ENCODE data around the gene DPP7. TPM values are rescaled to one million over a fixed set of nuclear protein-coding genes. Genes with fewer than 3 reads are reported as not detected.

DPP7 gene
- total and polyA plus RNA-seq, 4 experiments from 2014 or later: 135 to 362 (median 282) TPM

- H3K36me3 ChIP-seq (ENCODE audit: insufficient read depth, low read length): peaks cover 8% of the 10 kb centered on the region
- peak in 2 of 5 donors; percentile 19 to 40 for DNase-seq
- H3K27ac Mint-ChIP-seq: peak overlapping the region in 6 of 7 donors; percentile 27 to 78 (median 42)
- H3K27ac ChIP-seq (ENCODE audit: low read depth, low read length): peak overlapping the region; percentile 26
- no peaks in the 10 kb centered on the region for H3K27me3 Mint-ChIP-seq
- ChIA-PET CTCF (ENCODE audit: partially characterized antibody) (interaction anchor here (2.4 to 2.6 kb wide), 2 partner anchors 18 to 113 kb away, joined by 6 to 13 read pairs; partner anchors contain the start of gene RNF224), POLR2A (ENCODE audit: partially characterized antibody) (interaction anchor here (0.6 to 3.6 kb wide), 12 partner anchors 16 to 306 kb away, joined by 3 to 36 read pairs (median 4); partner anchors contain the start of genes MAN1B1, RABL6, RNF208 and SSNA1)
- H3K4me3 Mint-ChIP-seq: peak overlapping the region; percentile 39 to 78 (median 66)
- peaks cover 0 to 9% (median 2%) of the 10 kb centered on the region in 4 donors for H3K4me1 Mint-ChIP-seq
- intact Hi-C loops (cut with micrococcal nuclease): loop anchor here (1.0 kb wide), 1 partner anchor 18 kb away; no protein-coding TSS in a partner anchor
- peaks cover 0 to 13% of the 10 kb centered on the region in 2 donors for H3K36me3 Mint-ChIP-seq
- H3K9me3 ChIP-seq (ENCODE audit: control insufficient read depth in 1 of 2, low read length in 2 of 2): no peaks in the 10 kb centered on the region
- no peaks in the 10 kb centered on the region for H3K27me3 ChIP-seq (ENCODE audit: insufficient read depth, low read length)
- H3K9me3 Mint-ChIP-seq: no peaks in the 10 kb centered on the region
- H3K4me3 ChIP-seq (ENCODE audit: low read length in 2 of 2): no peak overlapping the region
- H3K4me1 ChIP-seq (ENCODE audit: insufficient read depth, low read length): peaks cover 16% of the 10 kb centered on the region
Observed at GRCh38 chr9:137113385-137114159, 961 bp downstream of the DPP7 start.

DNA sequence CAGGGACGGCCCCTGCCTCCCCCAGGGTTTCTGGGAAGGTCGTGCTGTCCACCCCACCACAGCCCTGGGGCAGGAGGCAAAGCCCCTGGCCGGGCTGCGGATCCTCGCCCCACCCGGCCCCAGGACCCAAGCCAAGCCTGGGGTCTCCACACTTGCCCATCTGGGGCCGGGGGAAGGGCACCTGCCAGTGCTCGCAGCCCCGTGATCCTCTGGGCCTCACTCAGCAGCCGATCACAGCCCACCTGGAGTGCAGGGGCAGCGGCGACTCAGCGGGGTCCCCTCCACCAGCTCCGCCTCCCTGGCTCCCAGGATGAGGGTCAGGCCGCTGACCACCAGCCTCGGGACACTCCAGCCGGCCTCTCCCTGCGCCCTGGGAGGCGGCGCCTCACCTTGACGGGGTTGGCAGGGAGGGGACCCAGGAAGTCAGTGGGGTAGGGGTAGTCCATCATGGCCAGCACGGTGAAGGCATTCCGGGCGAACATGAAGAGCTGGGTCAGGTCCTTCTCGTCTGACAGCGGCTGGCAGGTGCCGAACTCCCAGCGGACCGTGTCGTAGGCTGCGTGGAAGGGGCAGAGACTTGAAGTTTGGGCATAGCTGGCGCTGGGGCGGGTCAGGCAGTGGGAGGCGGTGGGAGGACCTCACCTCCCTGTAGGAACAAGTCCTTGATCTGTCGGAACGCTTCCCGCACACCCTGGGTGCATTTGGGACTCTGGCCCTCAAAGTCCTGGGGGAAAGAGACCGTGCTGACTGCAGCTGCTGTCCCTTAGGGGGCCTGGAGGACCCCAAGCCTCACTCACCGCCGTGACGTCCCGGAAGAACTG is 1.8 kb downstream of the DPP7 start:
- no peak overlapping the region for H3K4me3 ChIP-seq (ENCODE audit: low read length in 2 of 2)
- H3K36me3 Mint-ChIP-seq: peaks cover 0 to 15% of the 10 kb centered on the region in 2 donors
- DNase-seq: no peak
- no peaks in the 10 kb centered on the region for H3K27me3 ChIP-seq (ENCODE audit: insufficient read depth, low read length)
- peaks cover 16% of the 10 kb centered on the region for H3K4me1 ChIP-seq (ENCODE audit: insufficient read depth, low read length)
- H3K4me3 Mint-ChIP-seq: peak overlapping the region in 7 of 8 donors; percentile 61 to 78 (median 67)
- no peaks in the 10 kb centered on the region for H3K9me3 Mint-ChIP-seq
- H3K9me3 ChIP-seq (ENCODE audit: control insufficient read depth in 1 of 2, low read length in 2 of 2): no peaks in the 10 kb centered on the region
- ChIA-PET POLR2A (ENCODE audit: partially characterized antibody) (interaction anchor here (0.7 to 3.6 kb wide), 8 partner anchors 17 to 305 kb away, joined by 3 to 36 read pairs (median 6); partner anchors contain the start of genes MAN1B1, RABL6, TUBB4B and UAP1L1), CTCF (ENCODE audit: partially characterized antibody) (interaction anchor here (2.4 to 2.6 kb wide), 2 partner anchors 17 to 114 kb away, joined by 6 to 13 read pairs; partner anchors contain the start of gene RNF224)
- H3K27ac ChIP-seq (ENCODE audit: low read depth, low read length): peak overlapping the region; percentile 26
- H3K36me3 ChIP-seq (ENCODE audit: insufficient read depth, low read length): peaks cover 13% of the 10 kb centered on the region
- peaks cover 0 to 9% (median 2%) of the 10 kb centered on the region in 4 donors for H3K4me1 Mint-ChIP-seq
- no peaks in the 10 kb centered on the region for H3K27me3 Mint-ChIP-seq
- intact Hi-C loops (cut with micrococcal nuclease): no loop called here
- peak overlapping the region in 4 of 7 donors; percentile 50 to 82 (median 67) for H3K27ac Mint-ChIP-seq

DNA sequence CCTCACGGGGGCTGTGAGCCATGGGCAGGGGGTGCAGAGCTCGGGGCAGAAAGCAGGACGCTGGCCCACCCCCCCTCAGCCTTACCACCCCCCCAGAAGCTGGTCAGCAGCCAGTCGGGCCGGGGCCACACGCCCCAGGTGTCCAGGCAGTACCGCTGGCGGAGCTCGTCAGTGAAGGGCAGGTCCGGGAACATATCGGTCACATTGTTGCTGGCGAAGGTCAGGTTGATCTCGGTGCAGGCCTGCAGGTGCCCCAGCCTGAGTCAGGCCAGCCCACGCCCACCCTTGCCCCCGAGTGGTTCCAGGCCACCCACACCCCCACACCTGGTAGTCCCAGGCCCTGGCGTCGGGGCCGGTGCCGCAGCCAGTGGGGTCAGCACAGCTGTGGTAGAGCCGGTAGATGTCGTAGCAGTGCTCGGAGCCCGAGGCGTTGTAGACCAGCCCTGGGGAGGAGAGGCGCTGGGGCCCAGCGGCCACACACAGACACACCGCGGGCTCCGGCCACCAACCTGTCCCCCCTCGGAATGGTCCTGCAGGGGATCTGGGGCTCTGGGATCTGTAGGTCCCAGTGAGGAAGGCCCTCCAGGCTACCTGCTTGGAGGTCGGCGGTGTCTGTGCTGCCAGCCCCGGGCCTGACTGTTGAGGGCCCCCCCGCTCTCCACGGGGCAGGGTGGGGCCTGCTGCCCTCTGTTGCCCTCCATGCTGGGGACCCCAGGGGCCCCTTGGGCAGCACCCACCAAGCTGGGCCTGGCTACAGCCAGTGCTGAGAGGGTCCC is 2.6 kb downstream of the DPP7 start:
- Histone ChIP-seq H3K9me3 (ENCODE audit: control insufficient read depth in 1 of 2, low read length in 2 of 2) (no peaks in the 10 kb centered on the region), H3K4me1 (ENCODE audit: insufficient read depth, low read length) (peaks cover 16% of the 10 kb centered on the region), H3K27me3 (ENCODE audit: insufficient read depth, low read length) (no peaks in the 10 kb centered on the region), H3K27ac (ENCODE audit: low read depth, low read length) (no peak overlapping the region), H3K4me3 (ENCODE audit: low read length in 2 of 2) (no peak overlapping the region), H3K36me3 (ENCODE audit: insufficient read depth, low read length) (peaks cover 16% of the 10 kb centered on the region)
- Mint-ChIP-seq H3K9me3 (no peaks in the 10 kb centered on the region), H3K27ac (peak overlapping the region in 3 of 7 donors; percentile 29 to 61 (median 30)), H3K4me1 (peaks cover 0 to 9% (median 2%) of the 10 kb centered on the region in 4 donors), H3K4me3 (no peak overlapping the region), H3K36me3 (peaks cover 0 to 15% of the 10 kb centered on the region in 2 donors), H3K27me3 (no peaks in the 10 kb centered on the region)
- intact Hi-C loops (cut with micrococcal nuclease): no loop called here
- DNase-seq: no peak
- ChIA-PET CTCF (ENCODE audit: partially characterized antibody) (interaction anchor here (2.4 to 2.6 kb wide), 2 partner anchors 16 to 115 kb away, joined by 6 to 13 read pairs; partner anchors contain the start of gene RNF224), POLR2A (ENCODE audit: partially characterized antibody) (interaction anchor here (1.3 to 3.6 kb wide), 4 partner anchors 16 to 105 kb away, joined by 3 to 36 read pairs (median 16); partner anchors contain the start of gene MAN1B1)

- peaks cover 16% of the 10 kb centered on the region for H3K4me1 ChIP-seq (ENCODE audit: insufficient read depth, low read length)
- Mint-ChIP-seq H3K4me1 (peaks cover 0 to 9% (median 2%) of the 10 kb centered on the region in 4 donors), H3K27ac (peak overlapping the region in 3 of 7 donors; percentile 29 to 61 (median 30)), H3K4me3 (peak overlapping the region in 2 of 8 donors; percentile 47 to 57), H3K36me3 (peaks cover 0 to 15% of the 10 kb centered on the region in 2 donors), H3K9me3 (no peaks in the 10 kb centered on the region), H3K27me3 (no peaks in the 10 kb centered on the region)
- CTCF ChIA-PET (ENCODE audit: partially characterized antibody): interaction anchor here (2.6 kb wide), 1 partner anchor 116 kb away, joined by 6 read pairs; the partner anchor contains the start of gene RNF224
- POLR2A ChIA-PET (ENCODE audit: partially characterized antibody): interaction anchor here (1.3 kb wide), 1 partner anchor 105 kb away, joined by 3 read pairs; no protein-coding TSS in a partner anchor
- H3K27me3 ChIP-seq (ENCODE audit: insufficient read depth, low read length): no peaks in the 10 kb centered on the region
- no peak for DNase-seq
- no peak overlapping the region for H3K4me3 ChIP-seq (ENCODE audit: low read length in 2 of 2)
- peaks cover 20% of the 10 kb centered on the region for H3K36me3 ChIP-seq (ENCODE audit: insufficient read depth, low read length)
- no peak overlapping the region for H3K27ac ChIP-seq (ENCODE audit: low read depth, low read length)
- intact Hi-C loops (cut with micrococcal nuclease): no loop called here
- H3K9me3 ChIP-seq (ENCODE audit: control insufficient read depth in 1 of 2, low read length in 2 of 2): no peaks in the 10 kb centered on the region
Observed at GRCh38 chr9:137110911-137111787, 3.4 kb downstream of the DPP7 start.

DNA sequence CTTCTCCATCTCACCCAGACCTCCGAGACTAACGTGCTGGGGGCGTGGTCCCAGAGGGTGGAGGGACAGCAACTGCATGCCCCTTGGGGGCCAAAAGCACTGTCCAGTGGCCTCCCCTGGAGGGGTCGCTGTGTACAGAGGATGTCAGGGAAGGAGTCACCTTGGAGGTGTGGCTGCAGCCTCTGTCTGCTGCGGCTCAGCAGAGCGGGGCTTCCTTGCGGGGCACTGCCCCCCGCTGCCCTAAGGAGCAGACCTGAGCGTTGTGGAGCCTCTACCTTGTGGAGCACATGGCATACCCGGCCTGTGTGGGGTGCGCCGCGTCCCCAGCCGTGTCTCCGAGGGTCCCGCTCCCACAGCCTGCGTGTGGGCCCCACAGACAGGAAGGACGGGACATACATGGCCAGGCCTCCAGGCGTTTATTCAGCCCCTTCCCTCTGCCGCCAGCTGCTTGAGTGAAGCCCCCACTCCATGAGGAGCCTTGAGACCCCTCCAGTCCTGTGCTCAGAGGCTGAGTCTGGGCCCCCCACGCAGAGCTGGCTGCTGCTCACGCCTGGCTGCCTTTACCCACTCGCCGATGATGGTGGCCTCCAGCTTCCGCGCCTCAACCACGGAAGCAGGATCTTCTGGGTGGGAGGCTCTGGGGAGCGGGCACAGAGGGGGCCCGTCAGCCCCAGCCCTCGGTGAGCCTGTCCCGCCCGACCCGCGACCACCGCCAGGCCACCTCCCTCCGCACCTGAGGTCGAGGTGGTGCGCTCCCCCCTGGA is 4.2 kb downstream of the DPP7 start:
- Histone ChIP-seq H3K27ac (ENCODE audit: low read depth, low read length) (no peak overlapping the region), H3K4me1 (ENCODE audit: insufficient read depth, low read length) (peaks cover 13% of the 10 kb centered on the region), H3K36me3 (ENCODE audit: insufficient read depth, low read length) (peaks cover 26% of the 10 kb centered on the region), H3K4me3 (ENCODE audit: low read length in 2 of 2) (no peak overlapping the region), H3K27me3 (ENCODE audit: insufficient read depth, low read length) (no peaks in the 10 kb centered on the region), H3K9me3 (ENCODE audit: control insufficient read depth in 1 of 2, low read length in 2 of 2) (no peaks in the 10 kb centered on the region)
- intact Hi-C loops (cut with micrococcal nuclease): no loop called here
- H3K4me3 Mint-ChIP-seq: peak overlapping the region in 2 of 8 donors; percentile 31 to 57
- H3K36me3 Mint-ChIP-seq: peaks cover 0 to 20% of the 10 kb centered on the region in 2 donors
- H3K9me3 Mint-ChIP-seq: no peaks in the 10 kb centered on the region
- CTCF ChIA-PET (ENCODE audit: partially characterized antibody): interaction anchor here (1.3 kb wide), 1 partner anchor 126 kb away, joined by 3 read pairs; no protein-coding TSS in a partner anchor
- no peak for DNase-seq
- H3K4me1 Mint-ChIP-seq: peaks cover 0 to 9% (median 2%) of the 10 kb centered on the region in 4 donors
- POLR2A ChIA-PET (ENCODE audit: partially characterized antibody): interaction anchor here (2.9 kb wide), 1 partner anchor 23 kb away, joined by 11 read pairs; the partner anchor contains the start of gene MAN1B1
- H3K27ac Mint-ChIP-seq: peak overlapping the region in 1 of 7 donors; percentile 68
- H3K27me3 Mint-ChIP-seq: no peaks in the 10 kb centered on the region

Measured in CD4-positive, alpha-beta memory T cell (primary cell).